SIG-M5 (cell line): ENCODE results near the gene GNAS.

ENCODE experiments used
- DNase-seq: peaks from one replicate; lab custom pipeline; 2025; lab: John Stamatoyannopoulos, UW

Gene GNAS

GRCh38 chr20:58898629-58899408 lies 46.3 kb downstream of the GNAS start:
- DNase-seq = no peak

GRCh38 chr20:58899512-58899911 lies 47.0 kb downstream of the GNAS start:
- DNase-seq = no peak

- no peak for DNase-seq
Observed at GRCh38 chr20:58900397-58900796, 47.9 kb downstream of the GNAS start.

- no peak for DNase-seq
Observed at GRCh38 chr20:58901488-58902402, 49.2 kb downstream of the GNAS start.

- DNase-seq = no peak
Observed at GRCh38 chr20:58903614-58904013, 51.1 kb downstream of the GNAS start.

GRCh38 chr20:58905236-58905635 lies 52.7 kb downstream of the GNAS start:
- no peak for DNase-seq

GRCh38 chr20:58906111-58906510 lies 53.6 kb downstream of the GNAS start:
- DNase-seq = no peak

- DNase-seq = peak; percentile 14
Observed at GRCh38 chr20:58906894-58907293, 54.4 kb downstream of the GNAS start.

- peak; percentile 97 for DNase-seq
Observed at GRCh38 chr20:58907320-58908137, 55.0 kb downstream of the GNAS start.

GRCh38 chr20:58908221-58908620 lies 55.7 kb downstream of the GNAS start:
- DNase-seq = no peak

- DNase-seq = no peak
Observed at GRCh38 chr20:58908941-58909340, 56.4 kb downstream of the GNAS start.

- DNase-seq = no peak
Observed at GRCh38 chr20:58909585-58909984, 57.1 kb downstream of the GNAS start.

- no peak for DNase-seq
Observed at GRCh38 chr20:58910473-58910872, 58.0 kb downstream of the GNAS start.

- DNase-seq = no peak
Observed at GRCh38 chr20:58911309-58911708, 58.8 kb downstream of the GNAS start.

GRCh38 chr20:58911970-58912369 lies 59.5 kb downstream of the GNAS start:
- no peak for DNase-seq

- DNase-seq = no peak
Observed at GRCh38 chr20:58913079-58913478, 60.6 kb downstream of the GNAS start.

- no peak for DNase-seq
Observed at GRCh38 chr20:58918621-58919020, 66.1 kb downstream of the GNAS start.

- no peak for DNase-seq
Observed at GRCh38 chr20:58921564-58921963, 69.0 kb downstream of the GNAS start.

GRCh38 chr20:58922036-58922435 lies 69.5 kb downstream of the GNAS start:
- DNase-seq = no peak

GRCh38 chr20:58923117-58923712 lies 70.7 kb downstream of the GNAS start:
- DNase-seq = no peak

GRCh38 chr20:58926802-58927489 lies 74.4 kb downstream of the GNAS start:
- no peak for DNase-seq
